ENCODE results near the gene OVOL1. TPM values are rescaled to one million over a fixed set of nuclear protein-coding genes. Genes with fewer than 3 reads are reported as not detected.

Gene OVOL1
- total and polyA plus RNA-seq, 4 donors: 0.05 TPM; not detected in 3

DNA sequence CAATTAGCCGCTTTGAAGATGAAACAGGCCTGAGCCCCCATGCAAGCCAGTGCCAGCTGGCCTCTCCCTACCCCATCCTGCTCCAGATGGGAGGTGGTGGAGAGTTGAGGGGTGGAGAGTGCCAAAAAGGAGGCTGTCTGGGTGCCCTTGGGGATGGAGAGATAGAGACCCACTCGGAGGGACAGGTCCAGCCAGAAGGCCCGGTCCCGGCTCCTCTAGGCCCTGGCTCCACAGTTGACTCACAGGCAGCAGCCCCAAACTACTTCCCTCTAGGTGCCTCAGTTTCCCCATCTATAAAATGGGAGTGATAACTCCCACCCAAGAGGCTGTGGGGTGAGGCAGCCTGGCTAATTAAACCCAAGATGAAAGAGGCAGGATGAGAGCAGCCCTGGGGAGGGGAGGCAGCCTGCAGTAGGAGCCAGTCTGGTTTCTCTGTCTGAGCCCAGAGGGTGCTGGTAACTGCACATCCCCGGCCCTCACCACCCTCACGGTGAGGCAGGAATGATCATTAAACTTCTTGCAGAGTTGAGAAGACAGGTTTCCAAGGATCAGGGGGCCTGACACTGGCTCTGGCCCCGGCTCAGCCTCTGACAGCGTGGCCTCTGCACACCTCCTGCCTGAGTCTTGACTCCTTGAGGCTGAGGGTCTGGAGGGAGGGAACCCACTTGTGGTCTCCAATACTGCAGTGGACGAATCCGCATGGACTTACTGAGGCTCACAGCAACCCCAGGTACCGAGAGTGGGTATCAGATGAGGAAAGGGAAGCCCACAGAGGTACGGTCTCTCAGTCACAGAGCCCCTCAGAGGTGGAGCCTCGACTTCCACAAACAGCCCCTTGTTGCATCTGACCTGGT lies 4.7 kb upstream of the OVOL1 start:
- no peak for TF ChIP-seq YY1 (IDR thresholded peaks at IDR 0.05)
- no peak for TF ChIP-seq RXRA (IDR thresholded peaks at IDR 0.05)
- TF ChIP-seq HNF4A (conservative IDR thresholded peaks at IDR 0.05): no peak
- no peak for TF ChIP-seq EGR1 (IDR thresholded peaks at IDR 0.05; ENCODE audit: low read depth in 2 of 2)
- TF ChIP-seq, protein P1, sequence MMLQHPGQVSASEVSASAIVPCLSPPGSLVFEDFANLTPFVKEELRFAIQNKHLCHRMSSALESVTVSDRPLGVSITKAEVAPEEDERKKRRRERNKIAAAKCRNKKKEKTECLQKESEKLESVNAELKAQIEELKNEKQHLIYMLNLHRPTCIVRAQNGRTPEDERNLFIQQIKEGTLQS (IDR thresholded peaks at IDR 0.05): no peak
- TF ChIP-seq NR2F2 (IDR thresholded peaks at IDR 0.05): no peak
- TF ChIP-seq, protein P2, sequence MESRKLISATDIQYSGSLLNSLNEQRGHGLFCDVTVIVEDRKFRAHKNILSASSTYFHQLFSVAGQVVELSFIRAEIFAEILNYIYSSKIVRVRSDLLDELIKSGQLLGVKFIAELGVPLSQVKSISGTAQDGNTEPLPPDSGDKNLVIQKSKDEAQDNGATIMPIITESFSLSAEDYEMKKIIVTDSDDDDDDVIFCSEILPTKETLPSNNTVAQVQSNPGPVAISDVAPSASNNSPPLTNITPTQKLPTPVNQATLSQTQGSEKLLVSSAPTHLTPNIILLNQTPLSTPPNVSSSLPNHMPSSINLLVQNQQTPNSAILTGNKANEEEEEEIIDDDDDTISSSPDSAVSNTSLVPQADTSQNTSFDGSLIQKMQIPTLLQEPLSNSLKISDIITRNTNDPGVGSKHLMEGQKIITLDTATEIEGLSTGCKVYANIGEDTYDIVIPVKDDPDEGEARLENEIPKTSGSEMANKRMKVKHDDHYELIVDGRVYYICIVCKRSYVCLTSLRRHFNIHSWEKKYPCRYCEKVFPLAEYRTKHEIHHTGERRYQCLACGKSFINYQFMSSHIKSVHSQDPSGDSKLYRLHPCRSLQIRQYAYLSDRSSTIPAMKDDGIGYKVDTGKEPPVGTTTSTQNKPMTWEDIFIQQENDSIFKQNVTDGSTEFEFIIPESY (IDR thresholded peaks at IDR 0.05): no peak
- TF ChIP-seq, protein P3, sequence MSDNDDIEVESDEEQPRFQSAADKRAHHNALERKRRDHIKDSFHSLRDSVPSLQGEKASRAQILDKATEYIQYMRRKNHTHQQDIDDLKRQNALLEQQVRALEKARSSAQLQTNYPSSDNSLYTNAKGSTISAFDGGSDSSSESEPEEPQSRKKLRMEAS (IDR thresholded peaks at IDR 0.05): no peak
- no peak for TF ChIP-seq SP1 (IDR thresholded peaks at IDR 0.05)
- no peak for TF ChIP-seq RAD21 (IDR thresholded peaks at IDR 0.05)
- TF ChIP-seq, protein P4, sequence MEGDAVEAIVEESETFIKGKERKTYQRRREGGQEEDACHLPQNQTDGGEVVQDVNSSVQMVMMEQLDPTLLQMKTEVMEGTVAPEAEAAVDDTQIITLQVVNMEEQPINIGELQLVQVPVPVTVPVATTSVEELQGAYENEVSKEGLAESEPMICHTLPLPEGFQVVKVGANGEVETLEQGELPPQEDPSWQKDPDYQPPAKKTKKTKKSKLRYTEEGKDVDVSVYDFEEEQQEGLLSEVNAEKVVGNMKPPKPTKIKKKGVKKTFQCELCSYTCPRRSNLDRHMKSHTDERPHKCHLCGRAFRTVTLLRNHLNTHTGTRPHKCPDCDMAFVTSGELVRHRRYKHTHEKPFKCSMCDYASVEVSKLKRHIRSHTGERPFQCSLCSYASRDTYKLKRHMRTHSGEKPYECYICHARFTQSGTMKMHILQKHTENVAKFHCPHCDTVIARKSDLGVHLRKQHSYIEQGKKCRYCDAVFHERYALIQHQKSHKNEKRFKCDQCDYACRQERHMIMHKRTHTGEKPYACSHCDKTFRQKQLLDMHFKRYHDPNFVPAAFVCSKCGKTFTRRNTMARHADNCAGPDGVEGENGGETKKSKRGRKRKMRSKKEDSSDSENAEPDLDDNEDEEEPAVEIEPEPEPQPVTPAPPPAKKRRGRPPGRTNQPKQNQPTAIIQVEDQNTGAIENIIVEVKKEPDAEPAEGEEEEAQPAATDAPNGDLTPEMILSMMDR (IDR thresholded peaks at IDR 0.05; ENCODE audit: low read depth, low read length, missing input control): no peak
- TF ChIP-seq FOXA1 (IDR thresholded peaks at IDR 0.05): no peak
- TF ChIP-seq HNF4G (IDR thresholded peaks at IDR 0.05): no peak
- TF ChIP-seq TAF1 (conservative IDR thresholded peaks at IDR 0.05): no peak
- no peak for TF ChIP-seq FOXA2 (IDR thresholded peaks at IDR 0.05)
- no peak for TF ChIP-seq JUND (IDR thresholded peaks at IDR 0.05)
- no peak for TF ChIP-seq GABPA (IDR thresholded peaks at IDR 0.05 in 1 of 2, conservative IDR thresholded peaks at IDR 0.05 in 1 of 2)
- TF ChIP-seq, protein P5, sequence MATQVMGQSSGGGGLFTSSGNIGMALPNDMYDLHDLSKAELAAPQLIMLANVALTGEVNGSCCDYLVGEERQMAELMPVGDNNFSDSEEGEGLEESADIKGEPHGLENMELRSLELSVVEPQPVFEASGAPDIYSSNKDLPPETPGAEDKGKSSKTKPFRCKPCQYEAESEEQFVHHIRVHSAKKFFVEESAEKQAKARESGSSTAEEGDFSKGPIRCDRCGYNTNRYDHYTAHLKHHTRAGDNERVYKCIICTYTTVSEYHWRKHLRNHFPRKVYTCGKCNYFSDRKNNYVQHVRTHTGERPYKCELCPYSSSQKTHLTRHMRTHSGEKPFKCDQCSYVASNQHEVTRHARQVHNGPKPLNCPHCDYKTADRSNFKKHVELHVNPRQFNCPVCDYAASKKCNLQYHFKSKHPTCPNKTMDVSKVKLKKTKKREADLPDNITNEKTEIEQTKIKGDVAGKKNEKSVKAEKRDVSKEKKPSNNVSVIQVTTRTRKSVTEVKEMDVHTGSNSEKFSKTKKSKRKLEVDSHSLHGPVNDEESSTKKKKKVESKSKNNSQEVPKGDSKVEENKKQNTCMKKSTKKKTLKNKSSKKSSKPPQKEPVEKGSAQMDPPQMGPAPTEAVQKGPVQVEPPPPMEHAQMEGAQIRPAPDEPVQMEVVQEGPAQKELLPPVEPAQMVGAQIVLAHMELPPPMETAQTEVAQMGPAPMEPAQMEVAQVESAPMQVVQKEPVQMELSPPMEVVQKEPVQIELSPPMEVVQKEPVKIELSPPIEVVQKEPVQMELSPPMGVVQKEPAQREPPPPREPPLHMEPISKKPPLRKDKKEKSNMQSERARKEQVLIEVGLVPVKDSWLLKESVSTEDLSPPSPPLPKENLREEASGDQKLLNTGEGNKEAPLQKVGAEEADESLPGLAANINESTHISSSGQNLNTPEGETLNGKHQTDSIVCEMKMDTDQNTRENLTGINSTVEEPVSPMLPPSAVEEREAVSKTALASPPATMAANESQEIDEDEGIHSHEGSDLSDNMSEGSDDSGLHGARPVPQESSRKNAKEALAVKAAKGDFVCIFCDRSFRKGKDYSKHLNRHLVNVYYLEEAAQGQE (IDR thresholded peaks at IDR 0.05): no peak
- Histone ChIP-seq H3K27me3 (ENCODE audit: control insufficient read depth in 4 of 4, insufficient read depth in 4 of 4, low read length in 3 of 4) (peaks cover 0 to 2% (median 0%) of the 10 kb centered on the region in 4 donors), H3K36me3 (ENCODE audit: control insufficient read depth in 4 of 4, insufficient read depth in 3 of 4, low read depth in 1 of 4, low read length in 3 of 4) (peaks cover 0 to 6% (median 0%) of the 10 kb centered on the region in 4 donors), H3K9ac (ENCODE audit: low read depth in 1 of 2, low read length in 2 of 2) (no peak overlapping the region), H3K27ac (ENCODE audit: low read depth in 1 of 2, low read length in 2 of 2) (no peak overlapping the region), H3K4me3 (ENCODE audit: low read depth in 1 of 3, low read length in 3 of 3) (no peak overlapping the region), H3K9me3 (ENCODE audit: control insufficient read depth in 4 of 4, low read length in 3 of 4) (no peaks in the 10 kb centered on the region), H3K4me1 (ENCODE audit: control insufficient read depth in 4 of 4, insufficient read depth in 4 of 4, low read length in 3 of 4) (peaks cover 4 to 29% (median 17%) of the 10 kb centered on the region in 4 donors)
- WGBS: 93% methylated on average over 13 of the region's 13 CpGs
- DNase-seq (ENCODE audit: low spot score): no peak

Data from liver (tissue), 9 donors.